NCI-H1417 (cell line): ENCODE results near the gene UCHL5.

Experiments
- DNase-seq, 3 experiments: peaks; one replicate each; lab custom pipeline; 2025; lab: John Stamatoyannopoulos, UW

The UCHL5 gene

GRCh38 chr1:192967211-192967877 lies 91.8 kb downstream of the UCHL5 start:
- DNase-seq = no peak

DNA sequence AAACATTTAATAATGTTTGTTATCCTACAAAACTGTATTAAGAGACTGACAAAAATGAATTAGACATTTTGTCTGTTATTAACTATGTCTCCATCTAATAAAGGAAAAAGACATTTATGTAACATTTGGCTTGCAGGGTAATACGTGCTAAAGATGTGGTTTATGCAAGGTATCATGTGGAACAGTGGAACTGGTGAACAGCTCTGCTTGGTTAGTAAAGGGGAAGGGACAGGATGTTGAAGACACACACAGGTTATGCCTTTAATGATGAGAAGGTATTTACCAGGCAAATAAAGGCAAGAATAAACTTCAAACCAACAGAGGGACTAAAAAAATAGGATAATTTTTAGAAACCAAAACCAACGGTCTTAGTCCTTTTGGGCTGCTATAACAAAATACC lies 93.1 kb downstream of the UCHL5 start:
- DNase-seq = no peak

- no peak for DNase-seq
Observed at GRCh38 chr1:192962901-192963300, 96.3 kb downstream of the UCHL5 start.
